Activated CD8-positive, alpha-beta memory T cell treated with anti-CD3 and anti-CD28 coated beads, Interleukin-2, amount 50 U/mL, for 4 hours (primary cell): ENCODE data around the gene CD300LD.
"Not testable (repeated sequence)": the region's sequence is repeated elsewhere in the genome, so short reads cannot be mapped to it uniquely, and the experiment has no call there.

Experiments used
- DNase-seq: peaks from one replicate; pipeline ENCODE4 v3.0.0-alpha.2; 2020

The CD300LD gene

DNA sequence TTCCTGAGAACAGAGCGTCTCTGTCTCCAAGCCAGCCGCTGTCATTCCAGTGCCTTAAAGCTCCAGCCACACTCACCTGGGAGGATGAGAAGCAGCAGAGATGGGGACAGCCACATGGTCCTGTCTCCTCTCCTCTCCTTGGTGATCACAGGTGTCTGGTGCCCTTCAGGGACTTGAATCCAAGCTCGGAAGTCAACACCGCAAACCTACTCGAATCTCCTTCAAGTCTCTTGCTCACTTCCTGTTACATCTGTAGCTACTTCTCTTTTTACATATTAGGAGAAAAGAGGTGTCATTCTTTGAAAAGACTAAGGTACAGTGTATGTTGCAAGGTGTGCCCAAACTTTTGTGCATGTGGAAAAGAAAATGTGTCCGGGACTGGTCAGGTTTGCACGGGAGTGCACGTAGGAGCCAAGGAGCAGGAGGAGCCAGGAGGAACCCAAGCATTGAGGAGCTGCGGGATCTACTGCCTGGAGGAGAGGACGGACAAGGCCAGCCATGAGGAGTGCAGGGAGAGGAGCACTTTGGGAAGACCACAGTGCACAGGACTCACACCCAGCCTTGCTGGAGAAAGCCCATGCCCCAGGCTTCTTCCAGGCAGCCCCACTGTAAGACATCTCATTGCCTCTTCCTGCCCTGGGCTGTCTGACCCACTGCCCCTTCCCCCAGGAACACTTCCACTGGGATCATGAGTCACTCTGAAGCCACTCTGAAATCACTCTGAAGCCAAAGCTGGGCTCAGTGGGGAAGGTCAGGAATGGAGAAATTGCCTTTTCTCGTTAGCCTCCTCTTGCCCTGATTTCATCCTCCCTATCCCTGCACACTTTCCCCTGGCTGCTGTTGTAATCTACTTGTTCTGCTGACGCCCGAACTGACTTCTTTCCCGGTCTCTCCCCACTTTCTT lies at the start of gene CD300LD:
Gene CD300LD, minus strand, starts transcription at position 197 of the 904 bp plus-strand sequence. Its CDS starts 81 bp downstream, at position 116.
- DNase-seq = no peak

DNA sequence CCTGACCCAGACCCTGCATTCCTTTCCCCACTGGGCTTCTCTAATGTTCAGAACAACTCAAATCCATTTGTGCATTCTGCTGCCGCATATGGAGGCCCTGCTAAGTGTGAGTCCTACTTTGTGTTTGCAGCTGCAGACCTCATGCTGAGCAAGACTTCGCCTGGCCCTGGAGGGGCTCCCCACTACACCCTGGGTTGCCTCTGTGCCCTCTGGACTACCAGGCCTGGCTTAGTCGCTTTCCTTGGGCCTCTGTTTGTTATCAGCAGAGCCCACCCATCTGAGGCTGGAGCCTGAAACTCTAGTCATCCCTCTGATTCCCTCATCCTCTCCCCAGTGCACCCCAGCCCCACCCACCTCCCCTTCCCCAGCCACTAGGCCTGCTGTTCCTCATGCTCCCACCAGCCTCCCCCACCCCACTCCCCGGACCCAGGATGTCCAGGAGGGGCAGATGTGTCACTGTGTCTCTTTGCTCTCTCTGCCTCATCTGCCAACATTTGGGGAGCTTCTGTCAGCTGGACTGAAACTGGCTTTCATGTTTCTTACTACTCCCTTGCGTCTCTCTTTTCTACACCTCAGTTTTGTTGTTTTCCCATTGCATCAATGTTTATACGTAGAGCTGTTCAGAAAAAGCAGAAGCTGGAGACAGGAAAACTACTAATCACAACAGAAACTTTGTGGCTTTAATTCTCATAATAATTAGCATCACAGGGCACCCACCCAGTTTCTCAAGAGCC lies 49.3 kb upstream of the CD300LD start:
- DNase-seq = no peak

DNA sequence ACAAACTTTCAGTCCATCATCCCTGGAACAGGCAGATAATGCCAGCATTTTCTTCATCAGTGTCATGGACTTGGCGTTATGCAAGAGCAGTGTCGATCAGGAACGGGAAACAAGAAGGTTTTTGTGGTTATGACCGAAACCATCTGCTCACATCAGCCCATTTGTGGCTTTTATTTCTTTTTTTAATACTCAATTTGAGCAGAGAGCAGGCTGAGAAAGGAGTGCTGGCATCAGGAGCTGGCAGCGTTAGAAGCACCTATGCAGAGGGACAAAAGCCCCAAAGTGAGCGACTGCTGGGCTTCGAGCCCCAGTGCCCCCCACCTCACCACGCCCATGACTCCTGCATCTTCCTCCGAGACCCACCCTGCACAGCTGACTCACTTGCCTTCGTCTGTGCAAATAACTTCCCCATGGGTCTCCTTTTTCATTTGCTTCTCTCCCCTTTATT lies 47.6 kb upstream of the CD300LD start:
- DNase-seq = no peak

- DNase-seq = no peak
These were observed 45.8 kb upstream of the CD300LD start for GRCh38 chr17:74637926-74638325.

- DNase-seq = no peak
These were observed 45.2 kb upstream of the CD300LD start for GRCh38 chr17:74637265-74637664.

GRCh38 chr17:74636541-74637085 lies 44.5 kb upstream of the CD300LD start:
- DNase-seq = not testable (repeated sequence)

DNA sequence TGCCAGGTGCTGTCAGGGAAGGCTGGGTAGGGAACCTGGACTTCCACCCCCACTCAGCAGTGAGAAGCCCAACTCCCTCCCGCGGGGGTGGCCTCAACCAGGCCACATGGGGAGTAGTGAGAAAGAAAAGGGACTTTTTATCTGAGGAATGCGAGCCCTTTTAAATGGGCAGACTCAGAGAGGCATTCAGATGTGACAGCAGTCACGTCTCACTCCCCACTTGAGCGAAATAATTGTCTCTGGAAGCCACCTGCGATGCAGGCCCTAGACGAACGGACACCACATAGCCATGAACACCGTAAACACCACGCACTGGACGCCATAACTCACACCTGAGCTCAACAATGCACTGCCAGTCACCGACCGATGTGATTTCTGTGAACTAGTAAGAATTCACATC lies 43.3 kb upstream of the CD300LD start:
- no peak for DNase-seq

GRCh38 chr17:74633326-74633725 lies 41.2 kb upstream of the CD300LD start:
- DNase-seq = no peak

DNA sequence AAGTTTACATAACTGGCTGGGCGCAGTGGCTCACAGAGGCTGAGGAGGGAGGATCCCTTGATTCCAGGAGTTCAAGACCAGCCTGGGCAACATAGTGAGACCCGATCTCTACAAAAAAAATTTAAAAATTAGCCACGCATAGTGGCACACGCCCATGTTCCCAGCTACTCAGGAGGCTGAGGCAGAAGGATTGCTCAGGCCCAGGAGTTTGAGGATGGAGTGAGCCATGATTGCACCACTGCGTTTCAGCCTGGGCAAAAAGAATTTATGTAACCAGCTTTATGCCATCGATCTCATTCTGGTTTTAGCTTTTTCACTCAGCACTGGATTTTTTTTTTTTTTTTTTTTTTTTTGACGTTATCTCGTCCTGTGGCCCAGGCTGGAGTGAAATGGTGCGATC lies 40.5 kb upstream of the CD300LD start:
- DNase-seq = no peak

DNA sequence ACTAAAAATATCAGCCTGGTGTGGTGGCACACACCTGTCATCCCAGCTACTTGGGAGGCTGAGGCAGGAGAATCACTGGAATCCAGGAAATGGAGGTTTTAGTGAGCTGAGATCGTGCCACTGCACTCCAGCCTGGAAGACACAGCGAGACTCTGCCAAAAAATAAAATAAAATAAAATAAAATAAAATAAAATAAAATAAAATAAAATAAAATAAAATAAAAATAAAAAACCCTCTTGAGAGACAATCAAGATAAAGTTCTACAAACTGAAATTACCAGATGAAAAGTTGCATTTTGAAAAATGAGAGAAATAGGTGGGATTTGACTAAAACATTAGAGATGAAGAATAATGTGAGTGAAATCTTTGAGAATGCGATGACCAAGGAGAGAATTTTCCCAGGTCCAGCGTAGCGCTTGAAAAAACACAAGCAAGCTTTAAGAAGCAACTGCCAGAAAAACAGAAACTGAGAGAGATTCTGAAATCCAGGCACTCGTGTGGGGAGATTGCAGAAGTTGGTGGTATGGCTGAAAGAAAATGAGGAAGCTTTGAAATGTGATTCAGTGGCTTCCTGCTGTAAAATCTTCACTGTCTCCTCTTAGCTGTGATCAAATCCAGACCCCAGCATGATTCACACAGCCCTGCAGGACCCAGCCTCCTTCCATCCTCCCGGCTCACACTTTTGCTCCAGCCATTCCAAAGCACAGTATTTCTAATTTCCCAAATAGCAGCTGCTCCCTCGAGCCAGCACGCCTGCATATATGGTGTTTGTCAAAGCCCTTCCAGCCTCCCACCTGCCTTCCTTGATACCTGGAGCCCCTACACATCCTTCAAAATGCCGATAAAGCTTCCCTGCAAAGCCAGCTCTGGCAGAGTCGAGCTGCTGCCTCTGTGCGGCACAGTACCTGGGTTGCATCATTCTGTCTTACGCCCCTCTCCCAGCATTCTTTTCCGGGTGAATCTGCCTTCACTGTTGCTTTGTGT lies 39.7 kb upstream of the CD300LD start:
- no peak for DNase-seq

- DNase-seq = not testable (repeated sequence)
These were observed 38.2 kb upstream of the CD300LD start for GRCh38 chr17:74630251-74630650.

DNA sequence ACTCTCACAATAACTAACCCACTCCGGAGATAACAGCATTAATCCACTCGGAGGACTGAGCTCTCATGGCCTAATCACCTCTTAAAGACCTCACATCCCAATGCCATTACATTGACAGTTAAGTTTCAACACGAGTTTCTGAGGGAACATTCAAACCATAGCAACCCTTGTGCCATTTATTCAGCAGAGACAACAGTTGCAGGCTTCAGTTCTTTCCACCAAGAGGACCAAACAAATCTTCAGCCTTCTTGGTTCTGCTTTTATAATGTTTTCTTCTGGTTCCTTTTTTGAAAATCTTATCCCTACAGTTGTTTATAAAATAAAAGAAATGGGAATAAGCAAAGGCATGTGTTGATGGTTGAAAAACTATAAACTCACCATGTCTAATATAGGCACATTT lies 33.6 kb upstream of the CD300LD start:
- DNase-seq = no peak

- no peak for DNase-seq
These were observed 32.0 kb upstream of the CD300LD start for GRCh38 chr17:74624131-74624530.

GRCh38 chr17:74623693-74624093 lies 31.6 kb upstream of the CD300LD start, which contains the start of gene CD300E:
Gene CD300E (minus strand): TSS chr17:74623738. CDS start chr17:74623621, 117 bp downstream.
- DNase-seq = no peak

GRCh38 chr17:74619077-74619673 lies 27.1 kb upstream of the CD300LD start:
- DNase-seq = no peak

DNA sequence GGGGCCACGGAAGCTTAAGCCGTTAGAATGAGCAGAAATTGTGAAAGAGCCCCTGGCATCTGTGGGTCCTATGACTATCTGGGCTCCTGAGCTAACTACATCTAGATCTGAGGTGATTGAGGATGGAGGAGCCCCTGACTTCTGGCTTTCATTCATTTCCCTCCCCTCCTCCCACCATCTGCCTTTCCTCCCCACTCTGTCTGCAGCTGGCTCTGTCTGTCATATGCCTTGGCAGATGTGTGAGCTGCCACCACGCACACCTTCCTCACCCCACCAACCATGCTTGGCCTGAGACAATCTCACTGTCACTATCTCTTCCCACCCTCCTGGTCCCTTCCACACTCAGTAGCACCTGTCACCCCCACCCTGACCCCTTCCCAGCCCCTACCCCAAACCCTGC lies 26.4 kb upstream of the CD300LD start:
- no peak for DNase-seq

GRCh38 chr17:74616696-74617095 lies 24.6 kb upstream of the CD300LD start:
- DNase-seq = no peak

GRCh38 chr17:74612046-74612445 lies 20.0 kb upstream of the CD300LD start:
- DNase-seq = no peak

DNA sequence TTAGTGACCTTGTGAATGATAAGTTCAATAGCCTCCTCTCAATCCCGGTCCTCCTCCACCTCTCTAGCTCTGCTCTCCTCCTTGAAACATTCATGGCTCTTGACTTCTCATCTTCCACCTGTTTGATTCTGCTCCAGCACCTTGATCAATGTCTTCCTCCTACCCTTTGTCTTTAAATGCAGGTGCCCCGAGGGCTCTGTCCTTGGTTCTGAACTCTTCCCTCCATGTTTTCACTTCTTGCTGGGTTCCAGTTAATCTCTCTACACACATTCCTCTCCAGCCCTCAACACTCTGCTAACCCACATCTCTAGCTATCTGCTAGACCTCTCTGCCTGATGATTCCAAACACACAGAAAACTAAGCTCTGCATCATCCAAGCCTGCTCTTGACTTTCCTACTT lies 18.0 kb upstream of the CD300LD start:
- DNase-seq = no peak

DNA sequence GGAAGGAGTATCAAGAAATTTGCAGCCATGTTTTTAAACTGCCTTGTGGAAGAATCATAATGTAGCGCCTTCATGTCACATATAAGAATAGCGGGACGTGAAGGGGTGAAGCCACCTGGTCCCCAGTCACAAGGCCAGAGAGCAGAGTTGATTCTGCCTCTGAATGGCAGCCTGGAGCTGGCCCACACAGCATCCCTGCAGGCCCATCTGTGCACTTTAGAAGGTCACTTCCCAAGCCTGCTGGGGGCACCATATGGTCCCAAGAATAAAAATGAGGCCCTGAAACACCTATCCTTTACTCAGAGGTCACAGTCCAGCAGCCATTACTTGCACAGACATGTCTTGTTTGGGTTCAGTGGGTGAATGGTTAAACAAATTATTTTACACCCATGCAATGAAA lies 16.4 kb upstream of the CD300LD start:
- no peak for DNase-seq

GRCh38 chr17:74607221-74607620 lies 15.1 kb upstream of the CD300LD start:
- DNase-seq = no peak

DNA sequence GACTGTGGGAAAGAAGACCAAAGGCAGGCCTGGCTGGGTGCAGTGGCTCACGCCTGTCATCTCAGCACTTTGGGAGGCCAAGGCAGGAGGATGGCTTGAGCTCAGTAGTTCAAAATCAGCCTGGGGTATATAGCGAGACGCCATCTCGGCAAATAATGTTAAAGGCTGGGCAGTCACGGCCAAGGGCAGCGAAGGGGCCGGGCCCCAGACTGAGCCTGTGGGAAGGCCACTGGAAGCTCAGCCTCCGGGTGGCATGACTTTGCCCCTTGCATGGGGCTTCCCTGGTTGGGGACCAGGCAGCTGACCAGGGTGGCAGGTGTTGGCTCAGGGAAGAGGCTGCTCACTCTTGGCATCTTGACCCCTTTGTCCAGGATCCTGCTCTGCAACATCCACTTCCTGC lies 14.0 kb upstream of the CD300LD start:
- DNase-seq = no peak
